ENCODE results near the gene MINDY4B. TPM values are rescaled to one million over a fixed set of nuclear protein-coding genes. Genes with fewer than 3 reads are reported as not detected.

MINDY4B gene
- not detected in 2 replicates for total RNA-seq

DNA sequence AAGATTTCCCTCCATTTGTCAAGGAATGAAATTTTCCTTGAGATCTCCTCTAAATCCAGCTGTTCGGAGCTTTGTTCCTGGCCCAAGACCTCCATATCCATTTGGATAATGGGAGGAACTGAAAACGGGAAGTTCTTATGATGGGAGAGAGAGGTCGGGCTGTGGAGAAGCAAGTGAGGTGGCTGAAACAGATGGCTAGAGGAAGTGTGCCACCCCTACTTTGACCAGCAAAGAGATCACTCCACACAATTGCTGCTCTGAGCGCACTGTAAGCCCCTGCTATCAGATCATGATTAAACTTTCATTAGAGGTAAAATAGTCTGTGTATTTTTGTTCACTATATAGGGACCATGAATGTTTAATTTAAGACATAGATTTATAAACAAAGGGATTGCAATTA lies at the start of gene MINDY4B:
TSS of gene MINDY4B (minus strand) at position 101 of the 400 bp plus-strand sequence. CDS start at position 101, 0 bp downstream.

Other genes starting within 250 kb of the MINDY4B start
- under 0.01 TPM in 1 of 2 replicates, not detected in the other for gene ERICH6, start 201.5 kb downstream of the MINDY4B start, total RNA-seq
- gene SIAH2, start 142.3 kb downstream of the MINDY4B start, total RNA-seq: 32.6 and 38.2 TPM in 2 replicates
- not detected in 2 replicates for gene CLRN1, start 67.3 kb upstream of the MINDY4B start, total RNA-seq
- 0.37 and 0.39 TPM in 2 replicates for gene MED12L, start 180.2 kb upstream of the MINDY4B start, total RNA-seq